Measurements from ENCODE around the gene TLDC2.

TLDC2 gene

DNA sequence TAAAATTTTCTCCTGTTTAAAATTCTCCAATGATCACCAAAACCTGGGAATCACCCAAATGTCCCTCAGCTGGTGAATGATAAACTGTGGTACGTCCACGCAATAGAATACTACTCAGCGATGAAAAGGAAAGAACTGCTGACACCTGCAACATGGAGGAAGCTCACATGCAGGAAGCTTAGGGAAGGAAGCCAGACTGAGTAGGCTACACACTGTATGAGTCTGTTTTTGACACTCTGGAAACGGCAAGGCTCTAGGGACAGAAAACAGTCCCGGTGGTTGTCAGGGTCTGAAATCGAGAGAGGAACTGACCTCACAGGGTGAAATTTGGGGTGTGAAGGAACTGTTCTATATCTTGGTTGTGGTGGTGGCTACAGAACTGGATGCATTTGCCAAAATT, 25.2 kb upstream of the TLDC2 start:
- no peak for DNase-seq

DNA sequence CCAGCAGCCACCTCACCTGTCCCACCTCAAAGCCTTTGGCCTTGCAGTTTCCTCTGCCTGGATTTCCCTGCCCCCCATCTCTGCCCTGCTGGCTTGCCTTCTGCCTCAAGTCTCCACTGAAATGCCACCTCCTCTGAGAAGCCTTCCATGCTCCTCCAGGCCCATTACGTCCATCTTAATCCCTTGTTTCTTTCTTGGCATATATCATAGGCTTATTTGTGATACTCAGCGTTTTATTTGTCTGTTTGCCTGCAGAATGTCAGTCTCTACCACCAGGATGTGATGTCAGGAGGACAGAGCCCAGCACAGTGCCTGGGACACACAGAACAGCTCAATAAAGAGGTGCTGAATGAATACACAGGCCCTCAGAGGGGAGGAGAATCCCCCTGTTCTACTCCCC, 24.4 kb upstream of the TLDC2 start:
- DNase-seq = no peak

DNA sequence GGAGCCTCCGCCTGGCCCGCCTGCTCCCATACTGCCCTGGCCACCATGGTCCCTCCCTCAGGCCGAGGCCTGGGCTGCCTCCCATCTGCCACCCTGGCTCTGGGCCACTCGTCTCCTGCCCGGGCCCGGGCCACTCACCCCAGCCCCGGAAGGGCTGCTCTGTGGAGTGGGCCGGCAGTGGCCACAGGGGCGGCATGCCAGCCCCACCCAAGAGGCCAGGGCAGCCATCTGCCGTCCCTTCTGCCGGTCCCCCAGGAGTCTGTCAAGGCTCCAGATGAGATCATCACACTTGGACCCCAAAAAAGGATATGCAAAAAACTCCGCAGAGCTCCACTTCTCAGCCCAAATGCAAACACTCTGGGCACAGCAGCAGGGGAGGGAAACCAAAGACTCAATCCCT, 23.8 kb upstream of the TLDC2 start:
- DNase-seq = no peak

DNA sequence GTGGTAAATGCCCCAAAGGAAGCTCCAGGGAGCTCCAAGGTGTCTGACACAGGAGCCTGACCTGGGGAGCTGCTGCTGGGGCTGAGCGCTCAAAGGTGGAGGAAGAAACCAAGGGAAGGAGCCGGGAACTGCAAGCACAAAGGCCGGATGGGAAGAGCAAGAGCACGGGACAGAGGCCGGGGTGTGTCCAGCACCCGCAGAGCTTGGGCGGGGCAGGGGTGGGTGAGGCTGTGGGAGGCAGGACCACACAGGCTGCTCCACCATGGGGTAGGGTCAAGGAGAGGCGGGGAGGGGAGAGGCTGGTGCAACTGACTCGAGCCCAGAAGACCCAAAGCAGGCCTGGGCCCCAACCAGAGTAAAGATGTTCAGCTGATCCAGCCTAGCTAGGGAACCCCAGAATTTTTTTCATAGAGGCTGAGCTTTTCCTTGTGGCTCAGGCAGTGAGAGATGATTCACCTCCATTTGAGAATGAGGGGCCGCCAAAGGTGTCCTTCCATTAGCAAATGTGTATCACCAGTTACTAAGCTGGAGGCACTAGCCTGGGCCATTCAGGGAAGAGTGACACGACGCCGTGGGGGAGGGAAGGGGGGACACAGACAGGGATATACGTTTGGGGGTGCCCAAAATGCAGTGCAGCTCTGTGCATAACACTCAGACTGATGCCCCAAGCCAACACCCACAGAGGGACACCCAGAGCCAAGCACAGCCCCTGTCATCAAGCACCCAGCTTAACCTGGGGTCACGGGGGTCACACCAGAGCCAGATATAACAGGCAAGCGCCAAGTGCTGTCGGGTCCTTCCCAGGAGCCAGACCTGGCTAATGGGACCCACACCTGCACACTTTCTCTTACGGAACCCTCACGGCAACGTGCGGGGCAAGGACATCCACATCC, 21.3 kb upstream of the TLDC2 start:
- no peak for DNase-seq

DNA sequence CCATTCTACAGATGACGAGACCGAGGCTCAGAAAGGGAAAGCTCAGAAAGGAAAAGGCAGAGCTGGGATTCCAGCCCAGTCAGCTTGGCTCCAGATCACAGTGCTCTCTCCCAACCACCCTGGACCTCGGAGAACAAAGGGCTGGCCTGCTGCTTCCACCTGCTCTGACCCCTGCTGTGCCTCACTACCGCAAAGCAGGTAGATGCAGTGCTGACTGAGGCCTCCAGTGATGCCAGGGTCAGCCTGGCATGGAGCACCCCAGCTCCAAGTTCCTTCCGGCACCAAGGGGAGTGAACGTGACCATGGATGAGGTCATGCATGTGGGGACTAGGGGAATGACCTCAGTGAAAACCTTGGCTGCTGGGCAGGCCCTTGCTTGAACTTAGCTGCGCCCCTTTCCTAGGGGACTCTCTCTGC, 20.7 kb upstream of the TLDC2 start:
- DNase-seq = no peak

DNA sequence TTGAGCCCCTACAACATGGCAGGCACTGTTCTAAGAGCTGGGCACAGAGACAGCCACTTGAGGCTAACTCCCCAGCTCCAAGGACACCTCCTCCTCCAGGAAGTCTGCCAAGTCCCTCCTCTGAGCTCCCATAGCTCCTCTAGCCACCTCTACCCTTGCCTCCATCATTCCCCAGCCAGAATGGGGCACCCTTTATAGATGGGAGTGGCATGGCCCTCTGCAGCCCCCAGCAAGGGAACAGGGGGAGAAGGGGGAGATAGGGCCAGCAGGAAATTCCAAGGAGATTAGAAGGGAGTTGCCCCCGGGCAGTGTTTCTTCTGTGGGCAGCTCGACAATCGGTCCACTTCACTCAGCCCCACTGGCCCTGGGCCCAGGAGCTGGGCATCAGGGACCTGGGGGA, 19.7 kb upstream of the TLDC2 start:
- no peak for DNase-seq

DNA sequence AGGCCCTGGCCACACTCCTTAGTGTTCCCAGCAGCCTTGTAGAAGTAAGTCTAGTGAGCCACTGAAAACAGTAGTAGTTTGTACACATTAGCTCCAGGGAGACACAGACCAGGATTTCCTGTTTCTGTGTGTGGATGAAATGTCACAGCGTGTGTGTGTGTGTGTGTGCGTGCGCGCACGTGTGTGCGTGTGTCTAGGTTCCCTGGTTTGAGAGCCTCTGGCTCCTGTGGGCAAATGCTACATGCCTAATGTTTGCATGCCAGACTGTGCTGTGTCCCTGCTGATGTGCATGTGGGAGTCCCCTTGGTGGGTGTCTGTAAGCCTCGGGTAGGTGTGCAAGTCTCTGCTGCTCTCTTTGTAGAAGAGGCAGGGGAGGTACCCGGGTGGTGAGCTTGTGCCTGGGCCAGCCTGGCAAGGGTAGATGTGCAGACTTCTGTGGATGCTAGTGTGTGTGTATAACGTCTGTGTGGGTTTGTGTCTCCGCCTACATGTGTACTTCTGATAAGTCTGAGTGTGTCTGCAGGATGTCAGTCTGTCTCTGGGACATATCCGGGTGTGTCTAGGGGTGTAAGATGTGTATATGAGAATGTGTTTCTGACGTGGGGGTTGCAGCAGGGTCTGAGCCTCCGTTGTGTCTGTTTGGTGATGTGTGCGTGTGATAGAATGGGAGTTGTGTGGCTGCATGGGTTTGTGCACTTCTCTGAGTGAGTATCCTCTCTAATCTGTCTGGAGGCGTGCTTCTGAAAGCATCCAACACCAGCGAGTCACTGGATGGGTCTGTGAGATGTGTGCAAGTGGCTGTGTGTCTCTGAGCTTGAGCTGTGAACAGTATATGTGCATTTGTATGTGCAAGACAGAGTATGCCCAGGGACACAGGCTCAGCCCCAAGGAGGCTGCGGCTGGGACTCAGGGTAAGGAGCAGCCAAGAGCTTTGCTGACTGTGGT, 19.0 kb upstream of the TLDC2 start:
- peak in 2 of 5 donors; percentile 18 to 61 for DNase-seq

DNA sequence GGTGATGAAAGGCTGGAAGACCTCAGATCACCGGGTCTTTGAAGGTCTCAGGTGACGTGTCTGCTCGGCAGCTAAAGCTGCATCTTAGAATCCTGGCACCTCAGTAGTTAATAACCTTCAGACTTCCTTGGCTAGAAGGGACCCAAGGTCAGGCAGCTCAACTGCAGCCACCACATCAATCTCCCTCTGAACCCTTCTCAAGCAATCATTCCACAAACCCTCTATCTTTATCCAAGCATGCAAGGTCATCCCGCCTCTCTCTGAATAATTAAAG, 16.7 kb upstream of the TLDC2 start:
- no peak for DNase-seq

DNA sequence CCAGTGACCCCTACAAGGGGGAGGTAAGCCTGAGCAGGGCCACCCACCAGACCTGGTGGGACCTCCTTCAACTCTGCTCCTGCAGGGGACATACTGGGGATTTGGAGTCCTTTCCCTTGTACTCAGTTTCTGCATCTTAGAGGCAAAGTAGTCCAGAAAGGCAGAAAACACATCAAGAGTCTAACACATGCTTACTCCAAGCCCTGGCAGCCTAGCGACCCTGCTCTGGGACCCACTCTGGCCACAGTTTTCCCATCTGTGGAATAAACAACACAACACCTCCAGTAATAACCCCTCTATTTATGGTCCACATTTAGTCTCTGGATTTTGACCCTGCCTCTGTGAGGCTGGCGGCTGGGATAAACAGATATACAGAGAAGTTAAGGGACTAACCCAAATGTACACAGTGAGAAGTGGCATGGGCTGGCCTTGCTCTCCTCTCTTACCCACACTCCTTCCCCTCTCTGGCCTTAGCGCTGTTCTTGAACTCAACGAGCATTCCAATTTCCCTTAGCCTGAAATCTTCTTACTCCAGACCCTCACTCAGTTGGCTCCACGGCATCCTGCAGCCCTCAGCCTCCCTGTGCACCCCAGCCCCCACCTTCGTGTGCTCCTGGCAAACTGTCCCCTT, 16.1 kb upstream of the TLDC2 start:
- DNase-seq = no peak

DNA sequence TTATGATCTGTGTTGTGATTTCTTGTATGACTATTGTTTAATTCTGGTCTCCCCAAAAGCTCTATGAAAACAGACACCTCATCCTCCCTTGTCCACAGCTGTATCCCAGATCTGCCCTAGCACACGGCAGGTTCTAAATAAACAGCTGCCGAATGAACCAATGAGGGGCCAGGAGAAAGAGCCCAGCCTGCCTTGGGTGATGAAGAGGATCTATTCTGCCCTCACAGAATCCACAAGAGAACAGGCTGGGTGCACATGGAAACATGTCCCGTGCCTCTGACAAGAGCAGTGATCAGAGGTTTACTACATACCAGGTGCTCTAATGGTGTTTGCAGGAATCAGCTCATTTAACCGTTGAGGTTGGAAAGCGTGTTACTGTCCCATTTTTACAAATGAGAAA, 15.6 kb upstream of the TLDC2 start:
- DNase-seq = no peak

DNA sequence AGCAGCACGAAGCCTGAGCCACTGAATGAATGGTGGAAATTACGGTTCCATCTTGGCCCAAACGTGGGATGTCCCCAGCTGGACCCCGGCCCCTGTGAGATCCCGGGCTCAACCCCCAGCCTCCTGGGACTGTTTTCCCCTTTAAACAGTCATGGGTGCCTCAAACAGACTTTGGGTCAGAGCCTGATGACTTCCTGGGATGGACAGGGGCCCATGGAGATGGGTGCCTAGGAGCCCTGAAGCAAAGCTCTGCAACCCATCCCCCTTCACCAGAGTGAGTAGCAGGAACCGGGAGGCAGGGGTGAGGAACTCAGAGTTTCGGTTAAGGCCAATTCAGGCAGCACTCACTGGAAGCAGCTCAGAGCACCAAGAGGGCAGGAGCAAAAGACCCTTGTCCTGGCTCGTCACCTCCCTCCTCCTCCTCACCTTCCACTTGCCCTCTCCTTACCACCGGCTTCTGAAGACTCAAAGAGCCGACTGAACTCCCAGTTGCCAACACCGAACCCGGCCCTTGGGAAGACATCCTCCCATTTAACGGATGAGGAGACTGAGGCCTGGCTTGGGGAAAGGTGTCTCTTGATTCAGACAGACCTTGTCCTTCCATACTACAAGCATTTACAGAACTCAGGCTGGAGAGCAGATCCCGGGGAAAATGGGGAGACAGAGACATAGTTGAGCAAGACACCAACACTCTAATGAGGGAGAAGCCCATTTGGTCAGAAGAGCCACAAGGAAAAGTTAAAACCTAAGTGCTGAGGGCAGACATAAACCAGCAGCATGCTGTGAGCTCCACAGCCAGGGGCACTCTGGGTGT, 14.9 kb upstream of the TLDC2 start:
- no peak for DNase-seq

DNA sequence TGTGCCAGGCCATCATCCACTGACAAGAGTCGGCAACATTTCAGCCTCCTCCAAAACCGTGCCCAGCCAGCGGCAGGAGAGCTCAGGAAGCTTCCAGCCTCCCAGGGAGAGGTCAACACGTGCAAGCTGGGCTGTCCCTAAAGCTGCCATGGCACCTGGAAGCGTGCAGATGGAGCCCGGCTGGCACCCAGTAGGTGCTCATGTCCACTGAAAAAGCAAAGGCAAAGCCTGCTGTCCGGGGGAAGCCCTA, 14.4 kb upstream of the TLDC2 start:
- no peak for DNase-seq

DNA sequence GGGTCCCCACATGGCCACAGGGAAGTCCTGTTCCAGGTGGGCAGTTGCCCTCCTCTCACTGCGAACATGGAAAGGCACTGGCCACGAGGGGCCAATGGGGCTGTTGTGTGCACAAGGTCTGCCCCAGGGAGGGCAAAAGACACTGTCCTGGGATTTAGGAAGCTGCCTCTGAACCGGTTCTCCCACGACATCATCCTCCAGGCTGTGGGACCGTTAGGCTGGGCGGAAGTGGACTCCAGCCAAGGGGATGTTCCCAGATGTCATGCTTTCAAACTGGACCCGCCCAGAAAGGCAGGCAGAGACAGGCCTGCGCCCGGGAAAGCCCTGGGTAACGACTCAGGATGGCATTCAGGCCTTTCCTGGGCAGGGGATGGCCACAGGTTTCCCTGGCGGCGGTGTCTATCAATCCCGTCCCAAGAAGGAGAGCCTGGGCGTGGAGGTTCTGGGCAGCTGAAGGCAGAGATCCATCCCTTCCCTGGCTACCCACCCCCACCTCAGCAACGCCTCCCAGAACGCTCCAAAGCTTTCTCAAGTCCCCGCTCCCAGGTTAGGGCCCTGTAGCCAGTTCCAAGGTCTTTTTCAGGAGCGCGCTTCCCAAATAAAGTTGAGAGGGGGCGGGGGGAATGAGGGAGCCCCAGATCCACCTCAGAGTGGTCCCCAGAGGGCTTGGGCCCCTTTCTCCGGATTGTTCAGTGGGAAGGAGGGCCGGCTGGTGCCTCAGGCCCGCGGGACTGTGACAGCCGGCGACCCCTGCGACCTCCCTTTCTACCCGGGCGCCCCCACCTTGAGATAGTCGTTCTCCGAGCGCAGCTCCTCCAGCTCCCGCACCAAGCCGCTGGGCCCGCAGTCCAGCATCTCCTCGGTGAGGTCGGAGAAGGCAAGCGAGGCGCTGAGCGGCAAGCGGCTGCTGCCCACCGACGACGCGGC, 13.8 kb upstream of the TLDC2 start:
- DNase-seq = no peak

DNA sequence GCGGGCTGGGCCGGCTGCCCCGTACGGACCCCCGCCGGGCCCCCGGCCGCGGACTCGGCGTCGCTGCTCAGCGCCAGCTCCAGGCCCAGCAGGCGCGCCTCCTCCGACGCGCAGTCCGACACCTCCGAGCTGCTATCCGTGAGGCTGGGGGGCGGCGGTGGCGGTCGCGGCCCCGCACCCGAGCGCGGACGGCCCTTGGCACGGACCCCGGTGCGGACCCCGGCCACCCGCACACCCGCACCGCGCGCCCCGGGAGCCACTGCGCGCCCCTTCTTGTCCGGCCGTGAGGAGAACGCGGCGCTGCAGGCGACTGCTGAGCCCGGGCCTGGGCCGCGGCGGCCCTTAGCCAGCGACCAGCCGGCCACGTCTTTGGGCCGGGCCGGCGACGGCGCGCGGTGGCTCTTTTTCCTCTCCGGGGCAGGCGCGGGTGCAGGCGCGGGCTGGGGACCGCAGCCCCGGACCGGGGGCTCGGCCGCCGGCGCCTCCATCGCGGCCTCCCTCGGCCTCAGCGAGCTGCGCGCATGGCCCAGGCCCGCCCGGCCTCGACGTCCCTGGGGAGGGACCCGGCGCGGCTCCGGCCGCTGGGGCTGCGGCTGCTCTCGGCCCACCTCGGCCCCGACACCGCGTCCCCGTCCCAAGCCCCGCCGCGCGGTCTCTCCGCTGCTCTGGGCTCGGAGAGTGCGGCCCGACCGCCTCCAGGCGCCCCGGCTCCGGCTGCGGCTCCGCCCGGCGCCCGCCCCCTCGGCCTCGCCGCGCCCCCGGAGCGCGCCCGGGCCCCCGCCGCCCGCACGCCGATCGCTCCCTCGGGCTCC, 12.9 kb upstream of the TLDC2 start:
- DNase-seq = no peak

DNA sequence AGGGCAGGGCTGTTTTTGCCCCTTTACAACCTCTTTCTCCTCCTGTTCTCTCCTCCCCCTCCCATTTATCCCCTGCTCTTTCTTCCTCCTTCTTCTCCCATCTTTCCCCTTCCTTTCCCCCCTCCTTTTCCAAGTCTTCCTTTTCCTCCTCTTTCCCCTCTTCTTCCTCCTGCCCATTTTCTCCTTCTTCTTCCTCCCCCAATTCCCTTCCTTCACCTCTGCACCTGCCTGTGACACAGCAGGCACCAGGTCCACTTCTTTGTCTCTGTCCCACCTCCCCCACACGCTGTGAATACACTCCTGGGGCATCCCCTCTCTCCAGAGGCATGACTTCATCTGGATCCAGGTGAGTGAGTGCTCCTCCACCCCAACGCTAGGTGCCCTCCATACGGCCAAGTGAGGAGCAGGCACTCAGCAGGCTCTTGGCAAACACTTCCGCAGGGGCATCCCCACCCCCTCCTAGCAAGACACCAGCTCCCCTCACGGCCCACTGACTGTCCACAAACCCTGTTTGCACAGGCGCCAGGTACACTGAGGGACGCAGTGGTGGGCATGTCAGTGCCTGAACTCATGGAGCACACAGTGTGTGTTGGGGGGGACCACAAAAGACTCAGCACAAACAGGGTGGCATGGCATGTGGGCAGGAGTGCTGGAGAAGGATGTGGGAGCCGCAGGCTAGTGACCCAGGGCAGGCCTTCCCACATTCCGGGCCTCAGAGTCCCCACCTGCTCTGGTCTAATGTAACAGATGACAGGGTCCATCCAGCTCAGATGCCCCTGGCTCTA, 10.7 kb upstream of the TLDC2 start:
- no peak for DNase-seq

DNA sequence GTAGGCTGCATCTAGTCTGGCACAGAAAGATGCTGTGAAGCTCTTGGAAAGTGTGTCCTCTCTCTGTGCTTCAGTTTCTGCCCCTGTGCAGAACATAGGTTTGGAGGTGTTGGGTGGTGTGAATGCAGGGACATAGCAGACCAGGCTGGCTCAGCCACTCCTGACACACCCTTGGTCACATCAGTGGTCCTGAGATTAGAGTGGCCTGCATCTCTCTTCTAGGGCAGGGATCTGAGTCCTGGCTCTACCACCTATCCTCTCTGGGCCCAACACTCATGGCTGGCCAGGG, 10.1 kb upstream of the TLDC2 start:
- no peak for DNase-seq

DNA sequence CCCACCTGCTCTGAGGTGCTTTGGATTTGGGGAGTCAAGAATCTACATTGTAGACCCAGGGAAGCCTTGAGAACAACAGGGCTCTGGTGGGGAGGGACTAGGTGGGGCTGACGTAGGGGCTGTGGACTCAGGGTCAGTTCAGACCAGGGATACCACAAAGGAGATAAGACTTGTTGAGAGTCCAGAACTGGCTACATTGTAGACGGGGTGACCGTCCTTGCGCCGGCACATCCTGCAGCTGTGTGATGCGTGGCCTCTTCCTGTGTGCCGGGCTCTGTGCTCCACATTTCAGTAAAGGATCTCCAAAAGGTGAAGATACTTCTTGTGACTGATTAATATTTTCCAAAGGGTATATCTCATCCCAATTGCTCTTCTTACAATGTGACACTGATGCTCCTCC, 9.8 kb upstream of the TLDC2 start:
- no peak for DNase-seq

DNA sequence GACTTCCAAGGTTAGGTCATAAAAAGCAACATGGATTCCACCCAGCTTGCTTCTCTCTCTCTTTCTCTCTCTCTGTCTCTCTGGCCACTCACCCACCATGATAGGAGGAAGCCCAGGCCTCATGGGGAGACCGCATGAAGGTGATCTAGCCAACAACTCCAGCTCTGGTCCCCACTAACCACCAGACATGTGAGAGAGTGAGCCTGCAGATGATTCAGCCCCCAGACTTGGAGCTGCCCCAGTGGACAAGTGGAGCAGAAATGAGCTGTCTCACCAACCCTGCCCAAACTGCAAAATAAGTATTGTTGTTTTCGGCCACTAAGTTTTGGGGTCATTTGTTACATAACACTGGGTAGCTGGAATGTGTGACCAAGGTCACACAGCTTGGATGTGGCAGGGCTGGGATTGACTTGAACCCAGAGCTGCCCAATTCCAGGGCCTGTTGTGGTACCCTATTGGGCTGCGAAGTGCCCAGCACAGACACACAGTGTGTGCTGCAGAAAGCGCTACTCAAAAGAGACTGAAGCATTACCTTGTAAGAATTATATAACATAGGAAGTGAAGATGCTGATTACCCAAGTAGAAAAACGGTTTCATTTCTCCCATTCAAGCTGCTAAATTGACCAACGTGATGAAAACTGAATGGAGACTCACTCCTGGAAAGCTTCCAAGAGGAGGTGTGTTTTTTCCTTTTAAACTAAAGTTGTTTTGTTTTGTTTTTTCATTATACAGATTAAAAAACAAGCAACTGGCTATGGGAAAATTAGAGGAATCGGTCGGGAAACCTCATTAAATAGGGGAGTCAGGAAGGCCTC, 9.1 kb upstream of the TLDC2 start:
- DNase-seq = no peak
